Ishikawa (cell line): ENCODE measurements around the gene PARD6B.

ENCODE experiments used
- CEBPB ChIP-seq: IDR thresholded peaks from 2 replicates; pipeline ENCODE4 v1.6.1; 2012
- CREB1 ChIP-seq: IDR thresholded peaks from 2 replicates; pipeline ENCODE4 v1.6.1; 2012; ENCODE audit warnings: low read depth
- EGR1 ChIP-seq: IDR thresholded peaks from 2 replicates; pipeline ENCODE4 v1.6.1; 2012
- EP300 ChIP-seq: IDR thresholded peaks from 2 replicates; pipeline ENCODE4 v1.6.1; 2012; ENCODE audit warnings: borderline replicate concordance
- FOXM1 ChIP-seq: IDR thresholded peaks from 2 replicates; pipeline ENCODE4 v1.6.1; 2012; ENCODE audit warnings: low read depth, borderline replicate concordance
- NFIC ChIP-seq: IDR thresholded peaks from 2 replicates; pipeline ENCODE4 v1.6.1; 2012
- RAD21 ChIP-seq: IDR thresholded peaks from 2 replicates; pipeline ENCODE4 v1.6.1; 2012; ENCODE audit warnings: low read depth
- TAF1 ChIP-seq: IDR thresholded peaks from 2 replicates; pipeline ENCODE4 v1.6.1; 2012; ENCODE audit warnings: low read depth, mild to moderate bottlenecking
- TEAD4 ChIP-seq: IDR thresholded peaks from 2 replicates; pipeline ENCODE4 v1.6.1; 2012
- TF ChIP-seq, protein P1 (sequence below): IDR thresholded peaks from 2 replicates; pipeline ENCODE4 v1.6.1; 2012; ENCODE audit warnings: low read depth, mild to moderate bottlenecking
- TF ChIP-seq, protein P2 (sequence below): IDR thresholded peaks from 2 replicates; pipeline ENCODE4 v1.6.1; 2012
- TF ChIP-seq, protein P3 (sequence below): IDR thresholded peaks from 2 replicates; pipeline ENCODE4 v1.6.1; 2012

- TF ChIP-seq CEBPB (no peak), EP300 (no peak), RAD21 (no peak), FOXM1 (no peak), TAF1 (no peak), CREB1 (no peak), NFIC (no peak), TEAD4 (no peak), EGR1 (no peak)
- TF ChIP-seq, protein P1, sequence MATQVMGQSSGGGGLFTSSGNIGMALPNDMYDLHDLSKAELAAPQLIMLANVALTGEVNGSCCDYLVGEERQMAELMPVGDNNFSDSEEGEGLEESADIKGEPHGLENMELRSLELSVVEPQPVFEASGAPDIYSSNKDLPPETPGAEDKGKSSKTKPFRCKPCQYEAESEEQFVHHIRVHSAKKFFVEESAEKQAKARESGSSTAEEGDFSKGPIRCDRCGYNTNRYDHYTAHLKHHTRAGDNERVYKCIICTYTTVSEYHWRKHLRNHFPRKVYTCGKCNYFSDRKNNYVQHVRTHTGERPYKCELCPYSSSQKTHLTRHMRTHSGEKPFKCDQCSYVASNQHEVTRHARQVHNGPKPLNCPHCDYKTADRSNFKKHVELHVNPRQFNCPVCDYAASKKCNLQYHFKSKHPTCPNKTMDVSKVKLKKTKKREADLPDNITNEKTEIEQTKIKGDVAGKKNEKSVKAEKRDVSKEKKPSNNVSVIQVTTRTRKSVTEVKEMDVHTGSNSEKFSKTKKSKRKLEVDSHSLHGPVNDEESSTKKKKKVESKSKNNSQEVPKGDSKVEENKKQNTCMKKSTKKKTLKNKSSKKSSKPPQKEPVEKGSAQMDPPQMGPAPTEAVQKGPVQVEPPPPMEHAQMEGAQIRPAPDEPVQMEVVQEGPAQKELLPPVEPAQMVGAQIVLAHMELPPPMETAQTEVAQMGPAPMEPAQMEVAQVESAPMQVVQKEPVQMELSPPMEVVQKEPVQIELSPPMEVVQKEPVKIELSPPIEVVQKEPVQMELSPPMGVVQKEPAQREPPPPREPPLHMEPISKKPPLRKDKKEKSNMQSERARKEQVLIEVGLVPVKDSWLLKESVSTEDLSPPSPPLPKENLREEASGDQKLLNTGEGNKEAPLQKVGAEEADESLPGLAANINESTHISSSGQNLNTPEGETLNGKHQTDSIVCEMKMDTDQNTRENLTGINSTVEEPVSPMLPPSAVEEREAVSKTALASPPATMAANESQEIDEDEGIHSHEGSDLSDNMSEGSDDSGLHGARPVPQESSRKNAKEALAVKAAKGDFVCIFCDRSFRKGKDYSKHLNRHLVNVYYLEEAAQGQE, result no peak
- TF ChIP-seq, protein P2, sequence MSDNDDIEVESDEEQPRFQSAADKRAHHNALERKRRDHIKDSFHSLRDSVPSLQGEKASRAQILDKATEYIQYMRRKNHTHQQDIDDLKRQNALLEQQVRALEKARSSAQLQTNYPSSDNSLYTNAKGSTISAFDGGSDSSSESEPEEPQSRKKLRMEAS, result no peak
- TF ChIP-seq, protein P3, sequence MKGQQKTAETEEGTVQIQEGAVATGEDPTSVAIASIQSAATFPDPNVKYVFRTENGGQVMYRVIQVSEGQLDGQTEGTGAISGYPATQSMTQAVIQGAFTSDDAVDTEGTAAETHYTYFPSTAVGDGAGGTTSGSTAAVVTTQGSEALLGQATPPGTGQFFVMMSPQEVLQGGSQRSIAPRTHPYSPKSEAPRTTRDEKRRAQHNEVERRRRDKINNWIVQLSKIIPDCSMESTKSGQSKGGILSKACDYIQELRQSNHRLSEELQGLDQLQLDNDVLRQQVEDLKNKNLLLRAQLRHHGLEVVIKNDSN, result no peak
These were observed 2.4 kb downstream of the PARD6B start for GRCh38 chr20:50733644-50734349.
